DMS114 treated with DMSO at 0.1 percent for 48 hours (cell line): ENCODE data around the gene BICC1.
"Not testable (repeated sequence)": the region's sequence is repeated elsewhere in the genome, so short reads cannot be mapped to it uniquely, and the experiment has no call there.

ENCODE experiments used
- DNase-seq: peaks from one replicate; lab custom pipeline; 2025; ENCODE audit not compliant: unreplicated experiment; lab: John Stamatoyannopoulos, UW

Gene BICC1

GRCh38 chr10:58844680-58845079 is 332.0 kb downstream of the BICC1 start:
- DNase-seq: no peak

GRCh38 chr10:58846856-58847255 is 334.2 kb downstream of the BICC1 start:
- DNase-seq: no peak

- no peak for DNase-seq
Observed at GRCh38 chr10:58851606-58852005, 338.9 kb downstream of the BICC1 start.

- DNase-seq: no peak
Observed at GRCh38 chr10:58853668-58854067, 341.0 kb downstream of the BICC1 start.

GRCh38 chr10:58854811-58855210 is 342.1 kb downstream of the BICC1 start:
- no peak for DNase-seq

- no peak for DNase-seq
Observed at GRCh38 chr10:58856508-58857240, 344.0 kb downstream of the BICC1 start.

- DNase-seq: no peak
Observed at GRCh38 chr10:58857251-58857805, 344.7 kb downstream of the BICC1 start.

- not testable (repeated sequence) for DNase-seq
Observed at GRCh38 chr10:58858123-58858522, 345.5 kb downstream of the BICC1 start.

GRCh38 chr10:58859526-58859925 is 346.9 kb downstream of the BICC1 start:
- no peak for DNase-seq

- no peak for DNase-seq
Observed at GRCh38 chr10:58867683-58868082, 355.0 kb downstream of the BICC1 start.

- DNase-seq: no peak
Observed at GRCh38 chr10:58868736-58869435, 356.2 kb downstream of the BICC1 start.

- no peak for DNase-seq
Observed at GRCh38 chr10:58870070-58870469, 357.4 kb downstream of the BICC1 start.

- DNase-seq: no peak
Observed at GRCh38 chr10:58873161-58873560, 360.5 kb downstream of the BICC1 start.
